SK-N-SH (cell line): ENCODE measurements around the gene RCAN1.

Source experiments
- NFIC ChIP-seq: IDR thresholded peaks from 2 replicates; pipeline ENCODE4 v1.4.0; 2012; ENCODE audit warnings: borderline replicate concordance
- POLR2AphosphoS5 ChIP-seq: IDR thresholded peaks from 2 replicates; pipeline ENCODE4 v1.6.1; 2012; ENCODE audit warnings: low read depth, low read length
- RAD21 ChIP-seq: IDR thresholded peaks from 2 replicates; pipeline ENCODE4 v1.6.1; 2012; ENCODE audit warnings: mild to moderate bottlenecking, low read length
- RCOR1 ChIP-seq: fragments of 150-350 bp; IDR thresholded peaks from 2 replicates; pipeline ENCODE4 v1.6.1; 2017; ENCODE audit warnings: antibody characterized with exemption, low read length
- TAF1 ChIP-seq: IDR thresholded peaks from 2 replicates; pipeline ENCODE4 v1.6.1; 2012; ENCODE audit warnings: low read depth, mild to moderate bottlenecking, low read length, moderate library complexity, borderline replicate concordance
- TF ChIP-seq, protein P1 (sequence below): fragments of 200-600 bp; sonication (generic); IDR thresholded peaks from 2 replicates; pipeline ENCODE4 v1.6.1; 2017; ENCODE audit warnings: antibody characterized with exemption, mild to moderate bottlenecking, moderate library complexity

DNA sequence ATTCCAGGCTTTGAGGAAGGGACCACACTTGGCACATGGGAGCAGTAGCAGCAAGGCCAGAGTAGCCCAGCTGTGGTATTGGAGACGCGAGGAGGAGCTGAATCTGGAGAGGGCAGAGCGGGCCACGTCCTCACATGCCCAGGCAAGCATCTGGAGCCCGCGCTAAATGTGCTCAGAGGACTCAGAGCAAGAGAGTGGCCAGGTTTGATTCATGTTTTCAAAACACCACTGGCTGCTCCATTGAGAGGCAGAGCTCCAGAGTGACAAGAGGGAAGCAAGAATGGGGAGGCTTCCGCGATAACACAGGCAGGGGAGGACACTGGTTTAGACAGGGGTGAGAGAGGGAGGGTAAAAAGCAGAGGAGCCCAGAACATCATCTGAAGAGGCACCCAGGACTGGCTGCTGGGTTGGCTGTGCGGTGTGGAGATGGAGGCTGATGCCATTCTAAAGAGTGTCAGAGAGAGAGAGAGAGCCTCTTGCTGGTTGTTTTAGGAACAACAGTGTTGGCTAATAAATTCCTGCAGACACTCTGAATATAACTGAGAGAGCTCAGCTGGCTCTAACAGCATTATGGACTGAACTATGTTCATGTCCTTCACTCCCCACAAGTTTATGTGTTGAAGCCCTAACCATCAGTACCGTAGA, 32.3 kb downstream of the RCAN1 start:
- TF ChIP-seq TAF1 (no peak), RCOR1 (no peak), NFIC (no peak), POLR2AphosphoS5 (no peak), RAD21 (peak; percentile 60)
- TF ChIP-seq, protein P1, sequence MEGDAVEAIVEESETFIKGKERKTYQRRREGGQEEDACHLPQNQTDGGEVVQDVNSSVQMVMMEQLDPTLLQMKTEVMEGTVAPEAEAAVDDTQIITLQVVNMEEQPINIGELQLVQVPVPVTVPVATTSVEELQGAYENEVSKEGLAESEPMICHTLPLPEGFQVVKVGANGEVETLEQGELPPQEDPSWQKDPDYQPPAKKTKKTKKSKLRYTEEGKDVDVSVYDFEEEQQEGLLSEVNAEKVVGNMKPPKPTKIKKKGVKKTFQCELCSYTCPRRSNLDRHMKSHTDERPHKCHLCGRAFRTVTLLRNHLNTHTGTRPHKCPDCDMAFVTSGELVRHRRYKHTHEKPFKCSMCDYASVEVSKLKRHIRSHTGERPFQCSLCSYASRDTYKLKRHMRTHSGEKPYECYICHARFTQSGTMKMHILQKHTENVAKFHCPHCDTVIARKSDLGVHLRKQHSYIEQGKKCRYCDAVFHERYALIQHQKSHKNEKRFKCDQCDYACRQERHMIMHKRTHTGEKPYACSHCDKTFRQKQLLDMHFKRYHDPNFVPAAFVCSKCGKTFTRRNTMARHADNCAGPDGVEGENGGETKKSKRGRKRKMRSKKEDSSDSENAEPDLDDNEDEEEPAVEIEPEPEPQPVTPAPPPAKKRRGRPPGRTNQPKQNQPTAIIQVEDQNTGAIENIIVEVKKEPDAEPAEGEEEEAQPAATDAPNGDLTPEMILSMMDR, result peak; percentile 60
